Measurements from ENCODE around the gene GTF2E1. TPM values are rescaled to one million over a fixed set of nuclear protein-coding genes. Genes with fewer than 3 reads are reported as not detected.

GTF2E1 gene
- total and polyA plus RNA-seq, 10 donors, result 5.2 to 28.3 (median 19.7) TPM

DNA sequence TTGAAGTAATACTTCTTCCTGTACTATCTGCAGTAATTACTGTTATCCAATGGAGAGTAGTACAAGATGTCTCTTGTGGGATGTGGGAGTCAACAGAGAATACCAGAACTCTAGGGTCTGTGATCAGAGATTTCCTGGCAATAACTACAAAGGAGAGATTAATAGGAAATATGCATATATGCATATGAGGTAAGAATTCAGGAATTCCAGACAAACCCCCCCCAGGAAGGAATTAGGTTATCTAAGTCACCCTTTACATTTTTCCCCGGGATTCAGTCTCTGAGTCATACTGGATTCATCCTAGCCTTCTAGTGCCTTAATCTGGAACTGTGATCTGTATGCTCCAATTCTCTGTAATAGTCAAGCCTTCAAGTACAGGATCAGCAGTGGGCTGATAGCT lies 49.4 kb downstream of the GTF2E1 start:
- intact Hi-C loops (cut with DNase I; ENCODE audit: low total_unique reads), result no loop called here
- H3K36me3 ChIP-seq, result no peaks in the 10 kb centered on the region
- no peaks in the 10 kb centered on the region for H3K27me3 ChIP-seq (replicated peaks in 1 of 7)
- no peak overlapping the region for H3K27ac ChIP-seq
- no peak for TF ChIP-seq POLR2AphosphoS5 (IDR thresholded peaks at IDR 0.05)
- TF ChIP-seq, protein P1, sequence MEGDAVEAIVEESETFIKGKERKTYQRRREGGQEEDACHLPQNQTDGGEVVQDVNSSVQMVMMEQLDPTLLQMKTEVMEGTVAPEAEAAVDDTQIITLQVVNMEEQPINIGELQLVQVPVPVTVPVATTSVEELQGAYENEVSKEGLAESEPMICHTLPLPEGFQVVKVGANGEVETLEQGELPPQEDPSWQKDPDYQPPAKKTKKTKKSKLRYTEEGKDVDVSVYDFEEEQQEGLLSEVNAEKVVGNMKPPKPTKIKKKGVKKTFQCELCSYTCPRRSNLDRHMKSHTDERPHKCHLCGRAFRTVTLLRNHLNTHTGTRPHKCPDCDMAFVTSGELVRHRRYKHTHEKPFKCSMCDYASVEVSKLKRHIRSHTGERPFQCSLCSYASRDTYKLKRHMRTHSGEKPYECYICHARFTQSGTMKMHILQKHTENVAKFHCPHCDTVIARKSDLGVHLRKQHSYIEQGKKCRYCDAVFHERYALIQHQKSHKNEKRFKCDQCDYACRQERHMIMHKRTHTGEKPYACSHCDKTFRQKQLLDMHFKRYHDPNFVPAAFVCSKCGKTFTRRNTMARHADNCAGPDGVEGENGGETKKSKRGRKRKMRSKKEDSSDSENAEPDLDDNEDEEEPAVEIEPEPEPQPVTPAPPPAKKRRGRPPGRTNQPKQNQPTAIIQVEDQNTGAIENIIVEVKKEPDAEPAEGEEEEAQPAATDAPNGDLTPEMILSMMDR (IDR thresholded peaks at IDR 0.05 in 8 of 11, conservative IDR thresholded peaks at IDR 0.05 in 3 of 11), result no peak
- 69 to 77% (median 71%) methylated on average over 1 of the region's 1 CpG for WGBS, 5 donors
- no peak for DNase-seq
- no peaks in the 10 kb centered on the region for H3K4me1 ChIP-seq
- no peaks in the 10 kb centered on the region for H3K9me3 ChIP-seq
- H3K4me3 ChIP-seq, result no peak overlapping the region

DNA sequence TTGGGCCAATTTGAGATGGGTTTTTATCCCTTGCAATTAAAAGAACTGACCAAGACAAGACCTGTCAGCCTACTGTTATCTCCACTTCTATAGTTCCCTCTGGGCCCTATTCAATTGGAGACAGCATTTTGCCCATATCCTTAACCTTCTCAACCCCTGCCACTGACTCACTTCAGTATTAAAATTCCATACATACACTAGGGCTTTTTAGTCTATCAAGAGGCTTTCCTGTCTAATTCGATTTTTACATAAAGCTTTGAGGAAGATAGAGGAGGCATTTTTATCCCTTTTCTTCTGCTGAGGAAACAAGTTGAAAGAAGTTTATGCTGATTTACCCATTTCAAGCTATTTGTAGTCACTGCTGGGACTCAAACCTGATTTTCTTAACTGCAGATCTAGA lies 51.1 kb downstream of the GTF2E1 start:
- no peak overlapping the region for H3K4me3 ChIP-seq
- H3K27me3 ChIP-seq (replicated peaks in 1 of 7), result no peaks in the 10 kb centered on the region
- DNase-seq, result no peak
- intact Hi-C loops (cut with DNase I; ENCODE audit: low total_unique reads), result no loop called here
- H3K27ac ChIP-seq, result no peak overlapping the region
- no peak for TF ChIP-seq POLR2AphosphoS5 (IDR thresholded peaks at IDR 0.05)
- TF ChIP-seq POLR2A (IDR thresholded peaks at IDR 0.05), result no peak
- TF ChIP-seq, protein P1 (IDR thresholded peaks at IDR 0.05 in 8 of 11, conservative IDR thresholded peaks at IDR 0.05 in 3 of 11), result no peak
- H3K9me3 ChIP-seq, result no peaks in the 10 kb centered on the region
- no peaks in the 10 kb centered on the region for H3K36me3 ChIP-seq
- WGBS, 5 donors, result 66 to 83% (median 74%) methylated on average over 1 of the region's 1 CpG
- H3K4me1 ChIP-seq, result no peaks in the 10 kb centered on the region

DNA sequence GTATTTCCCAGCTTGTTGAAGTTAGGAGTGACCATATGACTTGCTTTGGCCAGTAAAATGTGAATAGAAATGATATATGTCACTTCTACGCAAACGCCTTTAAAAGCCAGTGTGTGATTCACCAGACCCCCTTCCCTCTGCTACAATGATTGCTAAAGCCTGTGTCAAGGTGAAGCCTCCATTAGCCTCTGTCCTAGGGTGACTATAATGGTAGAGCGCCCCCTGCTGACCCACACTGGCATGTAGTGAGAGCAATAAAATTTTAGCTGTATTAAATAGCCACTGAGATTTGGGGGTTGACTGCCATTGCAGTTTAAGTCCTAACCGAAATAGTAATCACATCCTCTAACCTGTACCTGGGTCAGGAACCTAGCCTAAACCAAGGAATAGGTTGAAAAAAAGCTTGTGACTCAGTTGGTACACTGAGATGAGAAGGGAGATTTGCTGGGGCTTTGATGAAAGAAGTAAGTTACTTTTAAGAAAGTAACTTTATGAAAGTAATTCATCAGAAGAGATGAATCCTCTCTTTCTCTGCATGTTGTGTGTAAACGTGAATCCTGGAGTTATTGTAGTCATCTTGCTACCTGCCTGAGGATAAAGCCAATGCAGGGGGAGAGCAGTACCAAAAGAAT lies 52.6 kb downstream of the GTF2E1 start:
- H3K36me3 ChIP-seq, result no peaks in the 10 kb centered on the region
- no peaks in the 10 kb centered on the region for H3K9me3 ChIP-seq
- H3K4me3 ChIP-seq, result no peak overlapping the region
- TF ChIP-seq, protein P1 (IDR thresholded peaks at IDR 0.05 in 8 of 11, conservative IDR thresholded peaks at IDR 0.05 in 3 of 11), result peak; percentile 36 to 84 (median 74)
- TF ChIP-seq POLR2AphosphoS5 (IDR thresholded peaks at IDR 0.05), result no peak
- peak; percentile 86 for DNase-seq
- intact Hi-C loops (cut with DNase I; ENCODE audit: low total_unique reads), result loop anchor here (2.0 kb wide), 1 partner anchor 234 kb away; no protein-coding TSS in a partner anchor
- no peaks in the 10 kb centered on the region for H3K27me3 ChIP-seq (replicated peaks in 1 of 7)
- H3K27ac ChIP-seq, result no peak overlapping the region
- no peaks in the 10 kb centered on the region for H3K4me1 ChIP-seq
- 30 to 38% (median 32%) methylated on average over 5 of the region's 5 CpGs for WGBS, 5 donors

DNA sequence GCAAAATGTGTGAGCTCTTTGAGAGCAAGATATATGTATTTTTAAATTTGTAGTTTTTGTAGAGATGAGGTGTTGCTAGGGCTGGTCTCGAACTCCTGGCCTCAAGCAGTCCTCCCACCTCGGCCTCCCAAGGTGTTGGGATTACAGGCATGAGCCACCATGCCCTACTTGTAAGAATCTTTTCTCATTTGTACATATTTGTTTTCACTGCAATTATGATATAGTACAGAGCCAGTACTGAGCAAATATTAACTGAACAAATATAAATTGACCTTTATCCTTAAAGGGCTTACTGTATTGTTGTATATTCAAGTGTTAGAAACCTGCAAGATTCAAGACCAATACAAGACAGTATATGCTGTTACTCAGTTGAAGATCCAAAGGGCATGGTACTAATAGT lies 53.4 kb downstream of the GTF2E1 start:
- WGBS, 5 donors, result 73 to 92% (median 81%) methylated on average over 2 of the region's 2 CpGs
- Histone ChIP-seq H3K4me3 (no peak overlapping the region), H3K27me3 (replicated peaks in 1 of 7) (no peaks in the 10 kb centered on the region), H3K36me3 (no peaks in the 10 kb centered on the region), H3K27ac (no peak overlapping the region), H3K9me3 (no peaks in the 10 kb centered on the region), H3K4me1 (no peaks in the 10 kb centered on the region)
- DNase-seq, result no peak
- intact Hi-C loops (cut with DNase I; ENCODE audit: low total_unique reads), result loop anchor here (2.0 kb wide), 1 partner anchor 235 kb away; no protein-coding TSS in a partner anchor
- TF ChIP-seq POLR2AphosphoS5 (IDR thresholded peaks at IDR 0.05) (no peak), POLR2A (IDR thresholded peaks at IDR 0.05) (no peak)
- TF ChIP-seq, protein P1 (IDR thresholded peaks at IDR 0.05 in 8 of 11, conservative IDR thresholded peaks at IDR 0.05 in 3 of 11), result peak in 1 of 11 experiments; percentile 4

All from spleen (tissue), 11 donors.